Measurements from ENCODE around the gene CFAP53.
"Not testable (repeated sequence)": the region's sequence is repeated elsewhere in the genome, so short reads cannot be mapped to it uniquely, and the experiment has no call there.

The CFAP53 gene

DNA sequence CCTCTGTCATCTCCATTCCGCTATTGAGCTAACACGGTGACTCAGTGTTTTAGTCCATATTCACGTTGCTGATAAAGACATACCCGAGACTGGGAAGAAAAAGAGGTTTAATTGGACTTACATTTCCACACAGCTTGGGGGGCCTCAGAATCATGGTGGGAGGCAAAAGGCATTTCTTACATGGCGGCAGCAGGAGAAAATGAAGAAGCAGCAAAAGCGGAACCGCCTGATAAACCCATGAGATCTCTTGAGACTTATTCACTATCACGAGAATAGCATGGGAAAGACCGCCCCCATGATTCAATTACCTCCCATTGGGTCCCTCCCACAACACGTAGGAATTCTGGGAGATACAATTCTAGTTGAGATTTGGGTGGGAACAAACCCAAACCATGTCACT is 43.8 kb upstream of the CFAP53 start:
- DNase-seq (ENCODE audit: low read depth in 1 of 2, low spot score in 1 of 2) = peak in 1 of 2 experiments; percentile 0
- TF ChIP-seq, protein P1, sequence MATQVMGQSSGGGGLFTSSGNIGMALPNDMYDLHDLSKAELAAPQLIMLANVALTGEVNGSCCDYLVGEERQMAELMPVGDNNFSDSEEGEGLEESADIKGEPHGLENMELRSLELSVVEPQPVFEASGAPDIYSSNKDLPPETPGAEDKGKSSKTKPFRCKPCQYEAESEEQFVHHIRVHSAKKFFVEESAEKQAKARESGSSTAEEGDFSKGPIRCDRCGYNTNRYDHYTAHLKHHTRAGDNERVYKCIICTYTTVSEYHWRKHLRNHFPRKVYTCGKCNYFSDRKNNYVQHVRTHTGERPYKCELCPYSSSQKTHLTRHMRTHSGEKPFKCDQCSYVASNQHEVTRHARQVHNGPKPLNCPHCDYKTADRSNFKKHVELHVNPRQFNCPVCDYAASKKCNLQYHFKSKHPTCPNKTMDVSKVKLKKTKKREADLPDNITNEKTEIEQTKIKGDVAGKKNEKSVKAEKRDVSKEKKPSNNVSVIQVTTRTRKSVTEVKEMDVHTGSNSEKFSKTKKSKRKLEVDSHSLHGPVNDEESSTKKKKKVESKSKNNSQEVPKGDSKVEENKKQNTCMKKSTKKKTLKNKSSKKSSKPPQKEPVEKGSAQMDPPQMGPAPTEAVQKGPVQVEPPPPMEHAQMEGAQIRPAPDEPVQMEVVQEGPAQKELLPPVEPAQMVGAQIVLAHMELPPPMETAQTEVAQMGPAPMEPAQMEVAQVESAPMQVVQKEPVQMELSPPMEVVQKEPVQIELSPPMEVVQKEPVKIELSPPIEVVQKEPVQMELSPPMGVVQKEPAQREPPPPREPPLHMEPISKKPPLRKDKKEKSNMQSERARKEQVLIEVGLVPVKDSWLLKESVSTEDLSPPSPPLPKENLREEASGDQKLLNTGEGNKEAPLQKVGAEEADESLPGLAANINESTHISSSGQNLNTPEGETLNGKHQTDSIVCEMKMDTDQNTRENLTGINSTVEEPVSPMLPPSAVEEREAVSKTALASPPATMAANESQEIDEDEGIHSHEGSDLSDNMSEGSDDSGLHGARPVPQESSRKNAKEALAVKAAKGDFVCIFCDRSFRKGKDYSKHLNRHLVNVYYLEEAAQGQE (IDR thresholded peaks at IDR 0.05; ENCODE audit: insufficient replicate concordance, low read depth) = no peak
- TF ChIP-seq SPI1 (IDR thresholded peaks at IDR 0.05; ENCODE audit: borderline replicate concordance, low read depth) (no peak), POLR2AphosphoS5 (IDR thresholded peaks at IDR 0.05; ENCODE audit: low read depth) (no peak), GABPA (IDR thresholded peaks at IDR 0.05; ENCODE audit: low read depth) (no peak)
- TF ChIP-seq, protein P2, sequence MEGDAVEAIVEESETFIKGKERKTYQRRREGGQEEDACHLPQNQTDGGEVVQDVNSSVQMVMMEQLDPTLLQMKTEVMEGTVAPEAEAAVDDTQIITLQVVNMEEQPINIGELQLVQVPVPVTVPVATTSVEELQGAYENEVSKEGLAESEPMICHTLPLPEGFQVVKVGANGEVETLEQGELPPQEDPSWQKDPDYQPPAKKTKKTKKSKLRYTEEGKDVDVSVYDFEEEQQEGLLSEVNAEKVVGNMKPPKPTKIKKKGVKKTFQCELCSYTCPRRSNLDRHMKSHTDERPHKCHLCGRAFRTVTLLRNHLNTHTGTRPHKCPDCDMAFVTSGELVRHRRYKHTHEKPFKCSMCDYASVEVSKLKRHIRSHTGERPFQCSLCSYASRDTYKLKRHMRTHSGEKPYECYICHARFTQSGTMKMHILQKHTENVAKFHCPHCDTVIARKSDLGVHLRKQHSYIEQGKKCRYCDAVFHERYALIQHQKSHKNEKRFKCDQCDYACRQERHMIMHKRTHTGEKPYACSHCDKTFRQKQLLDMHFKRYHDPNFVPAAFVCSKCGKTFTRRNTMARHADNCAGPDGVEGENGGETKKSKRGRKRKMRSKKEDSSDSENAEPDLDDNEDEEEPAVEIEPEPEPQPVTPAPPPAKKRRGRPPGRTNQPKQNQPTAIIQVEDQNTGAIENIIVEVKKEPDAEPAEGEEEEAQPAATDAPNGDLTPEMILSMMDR (IDR thresholded peaks at IDR 0.05; ENCODE audit: insufficient read depth, low read length) = no peak
- no peaks in the 10 kb centered on the region for H3K27me3 ChIP-seq (ENCODE audit: insufficient read depth, poor library complexity, severe bottlenecking)
- no peak overlapping the region for H3K4me3 ChIP-seq (replicated peaks; ENCODE audit: insufficient read depth, low read length)
- H3K27ac ChIP-seq (replicated peaks) = no peak overlapping the region; the same call in 1 of the 2 replicates

DNA sequence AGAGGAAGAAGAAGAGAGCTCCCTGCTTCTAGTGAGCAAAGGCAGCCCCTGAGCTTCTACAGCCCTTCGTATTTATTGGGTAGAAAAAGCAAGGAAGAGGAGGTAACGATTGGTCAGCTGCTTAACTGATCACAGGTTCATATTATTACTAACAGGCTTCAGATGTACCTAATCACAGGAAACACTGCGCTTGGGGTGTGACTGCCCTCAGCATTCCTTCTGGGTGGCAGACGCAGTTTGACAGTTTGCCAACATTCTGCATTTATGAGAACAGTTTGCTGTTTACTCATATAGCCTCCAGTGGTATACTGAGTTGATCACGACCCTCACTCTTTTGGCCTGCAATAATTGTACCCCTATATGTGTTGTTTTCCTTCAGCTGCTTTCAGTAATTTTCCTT is 42.6 kb upstream of the CFAP53 start:
- peak in 1 of 2 experiments; percentile 10 for DNase-seq (ENCODE audit: low read depth in 1 of 2, low spot score in 1 of 2)
- H3K4me3 ChIP-seq (replicated peaks; ENCODE audit: insufficient read depth, low read length); H3K27me3 ChIP-seq (ENCODE audit: insufficient read depth, poor library complexity, severe bottlenecking): not testable (repeated sequence)
- H3K27ac ChIP-seq (replicated peaks) = peak overlapping the region; percentile 85

DNA sequence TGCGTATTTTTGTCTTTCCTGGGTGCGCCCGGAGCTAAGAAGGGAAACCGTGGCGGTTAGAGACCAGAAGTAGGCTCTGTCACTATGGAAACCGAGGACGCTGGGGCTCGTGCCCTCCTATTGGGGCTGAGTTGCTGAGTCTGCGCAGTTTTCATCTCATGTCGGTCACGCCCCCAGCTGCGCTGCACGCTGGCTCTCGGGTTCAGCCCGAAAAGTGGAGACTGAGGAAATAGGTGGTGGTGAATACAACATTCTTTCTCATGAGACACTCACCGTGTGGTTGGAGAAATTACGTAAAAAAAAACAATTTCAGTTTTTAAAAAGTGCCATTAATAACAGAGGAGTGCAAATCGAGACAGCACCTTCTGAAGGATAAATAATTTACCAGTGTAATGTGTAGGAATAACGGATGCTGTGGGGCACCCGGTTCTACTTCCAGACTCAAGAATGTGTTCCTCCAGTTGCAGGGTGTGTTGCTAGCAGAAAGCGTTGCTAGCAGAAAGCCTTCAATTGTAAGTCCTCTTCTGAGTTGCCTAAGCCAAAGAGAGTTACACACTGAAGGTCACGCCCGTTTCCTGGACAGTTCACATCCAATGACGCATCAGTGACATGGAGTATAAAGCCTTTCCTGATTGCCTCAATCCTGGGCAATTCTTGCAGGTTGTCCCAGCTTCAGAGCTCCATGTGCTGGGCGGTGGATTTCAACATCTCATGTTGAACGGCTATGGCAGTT is 41.6 kb upstream of the CFAP53 start:
- H3K4me3 ChIP-seq (replicated peaks; ENCODE audit: insufficient read depth, low read length) = peak overlapping the region; percentile 45
- DNase-seq (ENCODE audit: low read depth in 1 of 2, low spot score in 1 of 2) = peak; percentile 99
- peak overlapping the region; percentile 85 for H3K27ac ChIP-seq (replicated peaks)
- H3K27me3 ChIP-seq (ENCODE audit: insufficient read depth, poor library complexity, severe bottlenecking) = no peaks in the 10 kb centered on the region
- TF ChIP-seq, protein P2 (IDR thresholded peaks at IDR 0.05; ENCODE audit: insufficient read depth, low read length) = no peak
- TF ChIP-seq POLR2AphosphoS5 (IDR thresholded peaks at IDR 0.05; ENCODE audit: low read depth) = peak; percentile 87

DNA sequence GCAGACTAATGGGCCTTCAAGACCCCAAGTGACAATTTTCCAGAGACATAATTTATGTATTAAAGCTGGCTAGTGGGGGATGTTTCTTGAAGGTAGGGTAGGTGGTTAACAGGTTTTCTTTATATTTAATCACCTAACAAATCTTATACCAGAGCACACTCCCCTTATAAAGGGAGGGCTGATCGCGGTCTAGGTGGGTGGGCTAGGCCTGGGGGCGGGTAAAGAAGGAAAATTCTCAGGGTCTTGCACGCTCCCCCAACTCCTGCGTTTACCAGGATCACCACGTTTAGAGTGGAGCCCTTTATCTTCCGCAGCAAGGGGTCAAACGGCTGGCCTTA is 41.1 kb upstream of the CFAP53 start:
- DNase-seq (ENCODE audit: low read depth in 1 of 2, low spot score in 1 of 2) = no peak
- no peaks in the 10 kb centered on the region for H3K27me3 ChIP-seq (ENCODE audit: insufficient read depth, poor library complexity, severe bottlenecking)
- H3K27ac ChIP-seq (replicated peaks) = peak overlapping the region; percentile 85
- TF ChIP-seq SPI1 (IDR thresholded peaks at IDR 0.05; ENCODE audit: borderline replicate concordance, low read depth) (no peak), POLR2AphosphoS5 (IDR thresholded peaks at IDR 0.05; ENCODE audit: low read depth) (no peak), GABPA (IDR thresholded peaks at IDR 0.05; ENCODE audit: low read depth) (no peak)
- TF ChIP-seq, protein P2 (IDR thresholded peaks at IDR 0.05; ENCODE audit: insufficient read depth, low read length) = no peak
- TF ChIP-seq, protein P1 (IDR thresholded peaks at IDR 0.05; ENCODE audit: insufficient replicate concordance, low read depth) = no peak
- peak overlapping the region; percentile 45 for H3K4me3 ChIP-seq (replicated peaks; ENCODE audit: insufficient read depth, low read length)
